ENCODE measurements around the gene GRIK3.

DNA sequence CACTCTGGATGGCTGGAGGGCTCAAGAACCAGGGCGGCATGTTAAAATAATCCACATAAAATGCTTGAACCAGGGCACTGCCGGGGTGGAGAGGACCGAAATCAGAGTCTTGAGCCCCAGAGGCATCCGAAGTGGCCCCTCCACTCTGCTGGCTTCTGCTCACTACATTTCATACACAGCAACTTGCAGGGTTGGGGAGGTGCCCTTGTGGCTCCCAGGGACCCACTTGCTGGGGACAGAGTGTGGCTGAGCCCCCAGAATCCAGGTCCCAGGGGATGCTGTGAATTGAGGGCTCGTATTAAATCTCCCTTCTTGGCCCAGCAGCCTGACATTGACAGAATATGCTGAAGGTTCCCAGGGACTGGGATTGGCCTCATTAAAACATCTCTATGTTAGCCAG is 181.7 kb downstream of the GRIK3 start:
- TF ChIP-seq, protein P1, sequence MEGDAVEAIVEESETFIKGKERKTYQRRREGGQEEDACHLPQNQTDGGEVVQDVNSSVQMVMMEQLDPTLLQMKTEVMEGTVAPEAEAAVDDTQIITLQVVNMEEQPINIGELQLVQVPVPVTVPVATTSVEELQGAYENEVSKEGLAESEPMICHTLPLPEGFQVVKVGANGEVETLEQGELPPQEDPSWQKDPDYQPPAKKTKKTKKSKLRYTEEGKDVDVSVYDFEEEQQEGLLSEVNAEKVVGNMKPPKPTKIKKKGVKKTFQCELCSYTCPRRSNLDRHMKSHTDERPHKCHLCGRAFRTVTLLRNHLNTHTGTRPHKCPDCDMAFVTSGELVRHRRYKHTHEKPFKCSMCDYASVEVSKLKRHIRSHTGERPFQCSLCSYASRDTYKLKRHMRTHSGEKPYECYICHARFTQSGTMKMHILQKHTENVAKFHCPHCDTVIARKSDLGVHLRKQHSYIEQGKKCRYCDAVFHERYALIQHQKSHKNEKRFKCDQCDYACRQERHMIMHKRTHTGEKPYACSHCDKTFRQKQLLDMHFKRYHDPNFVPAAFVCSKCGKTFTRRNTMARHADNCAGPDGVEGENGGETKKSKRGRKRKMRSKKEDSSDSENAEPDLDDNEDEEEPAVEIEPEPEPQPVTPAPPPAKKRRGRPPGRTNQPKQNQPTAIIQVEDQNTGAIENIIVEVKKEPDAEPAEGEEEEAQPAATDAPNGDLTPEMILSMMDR (conservative IDR thresholded peaks at IDR 0.05 in 1 of 2, IDR thresholded peaks at IDR 0.05 in 1 of 2; ENCODE audit: extremely low read depth in 1 of 2, insufficient read depth in 1 of 2, low read depth in 1 of 2, low read length in 2 of 2), result no peak
- TF ChIP-seq EZH2 (IDR thresholded peaks at IDR 0.05; ENCODE audit: borderline replicate concordance, low read length), result no peak
